ENCODE results near the gene RPUSD1. TPM values are rescaled to one million over a fixed set of nuclear protein-coding genes. Genes with fewer than 3 reads are reported as not detected.
"Not testable (repeated sequence)": the region's sequence is repeated elsewhere in the genome, so short reads cannot be mapped to it uniquely, and the experiment has no call there.

The RPUSD1 gene
- total and polyA plus RNA-seq, 2 donors (not counting 1 experiment from before 2014, with no cell fraction given): 34.7 to 46.1 TPM

- no peak overlapping the region for H3K27ac Mint-ChIP-seq
- POLR2A ChIA-PET: no interaction called here
- H3K4me1 Mint-ChIP-seq: no peaks in the 10 kb centered on the region
- Histone ChIP-seq H3K9ac (ENCODE audit: low read length) (no peak overlapping the region), H3K4me2 (replicated peaks; ENCODE audit: low read depth, low read length, poor library complexity, severe bottlenecking) (no peak overlapping the region), H3K27ac (ENCODE audit: low read length in 2 of 2) (no peak overlapping the region), H3K27me3 (replicated peaks in 1 of 4; ENCODE audit: control extremely low read depth in 1 of 4, control insufficient read depth in 3 of 4, insufficient read depth in 4 of 4, low read length in 3 of 4) (no peaks in the 10 kb centered on the region), H3K4me3 (ENCODE audit: control extremely low read depth in 1 of 5, extremely low read depth in 1 of 5, insufficient read depth in 1 of 5, low read depth in 2 of 5, low read length in 4 of 5) (no peak overlapping the region), H3K36me3 (replicated peaks in 1 of 2; ENCODE audit: control extremely low read depth in 1 of 2, control insufficient read depth in 1 of 2, extremely low read depth in 1 of 2, insufficient read depth in 2 of 2, low read length in 1 of 2) (no peaks in the 10 kb centered on the region), H2AFZ (ENCODE audit: insufficient read depth, low read depth, low read length, poor library complexity, severe bottlenecking) (no peak overlapping the region), H3K79me2 (ENCODE audit: control insufficient read depth, insufficient read depth, low read length) (peaks cover under 1% of the 10 kb centered on the region), H3K9me3 (ENCODE audit: control extremely low read depth in 1 of 3, control insufficient read depth in 2 of 3, insufficient read depth in 1 of 3, low read length in 2 of 3) (no peaks in the 10 kb centered on the region), H3K4me1 (ENCODE audit: control insufficient read depth in 2 of 2, insufficient read depth in 2 of 2, low read length in 2 of 2) (peaks cover 0 to 4% of the 10 kb centered on the region in 2 donors), H4K20me1 (ENCODE audit: control insufficient read depth, insufficient read depth, low read length, poor library complexity, severe bottlenecking) (no peaks in the 10 kb centered on the region)
- CTCF ChIA-PET: interaction anchor here (2.9 to 5.9 kb wide), 2 partner anchors 25 to 39 kb away, joined by 6 to 26 read pairs; partner anchors contain the start of gene ANTKMT
- no peak overlapping the region for H3K4me3 Mint-ChIP-seq
- H3K27me3 Mint-ChIP-seq: no peaks in the 10 kb centered on the region
- intact Hi-C loops (cut with micrococcal nuclease): no loop called here
- DNase-seq (no peak), ATAC-seq (ENCODE audit: low read depth) (no peak)
- H3K9me3 Mint-ChIP-seq (ENCODE audit: insufficient read depth): no peaks in the 10 kb centered on the region
- 20% methylated on average over 8 of the region's 14 CpGs for WGBS (ENCODE audit: insufficient coverage)
- TF ChIP-seq EZH2 (IDR thresholded peaks at IDR 0.05; ENCODE audit: borderline replicate concordance, insufficient read depth, low read depth, low read length, poor library complexity, severe bottlenecking) (no peak), CTCF (IDR thresholded peaks at IDR 0.05) (no peak)
Measured at GRCh38 chr16:745739-746138, 42.4 kb downstream of the RPUSD1 start.

- H3K4me3 ChIP-seq (ENCODE audit: control extremely low read depth in 1 of 5, extremely low read depth in 1 of 5, insufficient read depth in 1 of 5, low read depth in 2 of 5, low read length in 4 of 5): no peak overlapping the region
- Mint-ChIP-seq H3K9me3 (ENCODE audit: insufficient read depth) (no peaks in the 10 kb centered on the region), H3K27me3 (no peaks in the 10 kb centered on the region), H3K4me3 (no peak overlapping the region), H3K4me1 (peaks cover 10% of the 10 kb centered on the region), H3K27ac (no peak overlapping the region)
- H3K9me3 ChIP-seq (ENCODE audit: control extremely low read depth in 1 of 3, control insufficient read depth in 2 of 3, insufficient read depth in 1 of 3, low read length in 2 of 3): no peaks in the 10 kb centered on the region
- H3K9ac ChIP-seq (ENCODE audit: low read length): no peak overlapping the region
- ATAC-seq (ENCODE audit: low read depth): no peak
- H3K4me2 ChIP-seq (replicated peaks; ENCODE audit: low read depth, low read length, poor library complexity, severe bottlenecking): no peak overlapping the region
- H3K27me3 ChIP-seq (replicated peaks in 1 of 4; ENCODE audit: control extremely low read depth in 1 of 4, control insufficient read depth in 3 of 4, insufficient read depth in 4 of 4, low read length in 3 of 4): no peaks in the 10 kb centered on the region
- H3K36me3 ChIP-seq (replicated peaks in 1 of 2; ENCODE audit: control extremely low read depth in 1 of 2, control insufficient read depth in 1 of 2, extremely low read depth in 1 of 2, insufficient read depth in 2 of 2, low read length in 1 of 2): no peaks in the 10 kb centered on the region
- ChIA-PET POLR2A (no interaction called here), CTCF (interaction anchor here (0.9 to 5.9 kb wide), 4 partner anchors 23 to 41 kb away, joined by 3 to 26 read pairs (median 8); partner anchors contain the start of genes ANTKMT and METRN)
- peaks cover 9% of the 10 kb centered on the region for H4K20me1 ChIP-seq (ENCODE audit: control insufficient read depth, insufficient read depth, low read length, poor library complexity, severe bottlenecking)
- whole genome bisulfite sequencing (ENCODE audit: insufficient coverage): 88% methylated on average over 19 of the region's 21 CpGs
- no peak overlapping the region for H2AFZ ChIP-seq (ENCODE audit: insufficient read depth, low read depth, low read length, poor library complexity, severe bottlenecking)
- DNase-seq: peak; percentile 27
- H3K27ac ChIP-seq (ENCODE audit: low read length in 2 of 2): no peak overlapping the region
- H3K4me1 ChIP-seq (ENCODE audit: control insufficient read depth in 2 of 2, insufficient read depth in 2 of 2, low read length in 2 of 2): peaks cover 12 to 18% of the 10 kb centered on the region in 2 donors
- H3K79me2 ChIP-seq (ENCODE audit: control insufficient read depth, insufficient read depth, low read length): peaks cover 16% of the 10 kb centered on the region
- intact Hi-C loops (cut with micrococcal nuclease): no loop called here
- TF ChIP-seq CTCF (IDR thresholded peaks at IDR 0.05) (peak; percentile 39), EZH2 (IDR thresholded peaks at IDR 0.05; ENCODE audit: borderline replicate concordance, insufficient read depth, low read depth, low read length, poor library complexity, severe bottlenecking) (no peak)
Measured at GRCh38 chr16:743794-744500, 44.2 kb downstream of the RPUSD1 start.

GRCh38 chr16:742894-743293 lies 45.3 kb downstream of the RPUSD1 start:
- H3K27me3 Mint-ChIP-seq, POLR2A ChIA-PET: not testable (repeated sequence)

More at GRCh38 chr16:742894-743293, 45.3 kb downstream of the RPUSD1 start:
- CTCF ChIA-PET: interaction anchor here (2.8 to 5.9 kb wide), 2 partner anchors 22 to 27 kb away, joined by 9 to 26 read pairs; partner anchors contain the start of genes ANTKMT and METRN
- Histone ChIP-seq H3K79me2 (ENCODE audit: control insufficient read depth, insufficient read depth, low read length) (peaks cover 16% of the 10 kb centered on the region), H3K4me1 (ENCODE audit: control insufficient read depth in 2 of 2, insufficient read depth in 2 of 2, low read length in 2 of 2) (peaks cover 14 to 27% of the 10 kb centered on the region in 2 donors)
- H3K4me1 Mint-ChIP-seq: peaks cover 12% of the 10 kb centered on the region
- H3K4me3 ChIP-seq (ENCODE audit: control extremely low read depth in 1 of 5, extremely low read depth in 1 of 5, insufficient read depth in 1 of 5, low read depth in 2 of 5, low read length in 4 of 5); H4K20me1 ChIP-seq (ENCODE audit: control insufficient read depth, insufficient read depth, low read length, poor library complexity, severe bottlenecking); H2AFZ ChIP-seq (ENCODE audit: insufficient read depth, low read depth, low read length, poor library complexity, severe bottlenecking); H3K9me3 ChIP-seq (ENCODE audit: control extremely low read depth in 1 of 3, control insufficient read depth in 2 of 3, insufficient read depth in 1 of 3, low read length in 2 of 3); H3K27ac Mint-ChIP-seq; H3K4me2 ChIP-seq (replicated peaks; ENCODE audit: low read depth, low read length, poor library complexity, severe bottlenecking); intact Hi-C loops (cut with micrococcal nuclease); DNase-seq; ATAC-seq (ENCODE audit: low read depth); H3K9ac ChIP-seq (ENCODE audit: low read length); H3K4me3 Mint-ChIP-seq; H3K9me3 Mint-ChIP-seq (ENCODE audit: insufficient read depth); H3K27ac ChIP-seq (ENCODE audit: low read length in 2 of 2); H3K36me3 ChIP-seq (replicated peaks in 1 of 2; ENCODE audit: control extremely low read depth in 1 of 2, control insufficient read depth in 1 of 2, extremely low read depth in 1 of 2, insufficient read depth in 2 of 2, low read length in 1 of 2); H3K27me3 ChIP-seq (replicated peaks in 1 of 4; ENCODE audit: control extremely low read depth in 1 of 4, control insufficient read depth in 3 of 4, insufficient read depth in 4 of 4, low read length in 3 of 4): not testable (repeated sequence)
- WGBS (ENCODE audit: insufficient coverage): 92% methylated on average over 6 of the region's 14 CpGs
